Calu3 (cell line): ENCODE data around the gene BEST1. TPM values are rescaled to one million over a fixed set of nuclear protein-coding genes. Genes with fewer than 3 reads are reported as not detected.

Experiments used
- BruUV-seq: library from RNA; stranded (reverse); fragments of 400-500 nt; replicated peaks from 2 replicates; lab custom pipeline; 2021; lab: Mats Ljungman, UMichigan
- CTCF ChIA-PET: fragments of 300-600 bp; sonication (Branson Sonifier 250); formaldehyde crosslinking; loops from one replicate; lab custom pipeline; 2022; ENCODE audit warnings: antibody characterized with exemption; lab: Charles Lee
- DNase-seq: peaks from one replicate; pipeline ENCODE4 v3.0.0; 2022
- H3K27ac Mint-ChIP-seq: one replicate; pipeline ENCODE4 v1.8.0; 2022; ENCODE audit warnings: mixed read lengths; ENCODE audit not compliant: unreplicated experiment
- H3K27me3 Mint-ChIP-seq: one replicate; pipeline ENCODE4 v1.8.0; 2022; ENCODE audit warnings: mixed read lengths; ENCODE audit not compliant: unreplicated experiment
- H3K36me3 Mint-ChIP-seq: one replicate; pipeline ENCODE4 v1.8.0; 2022; ENCODE audit warnings: mild to moderate bottlenecking, moderate library complexity, mixed read lengths; ENCODE audit not compliant: insufficient read depth, unreplicated experiment
- H3K4me1 Mint-ChIP-seq: one replicate; pipeline ENCODE4 v1.8.0; 2022; ENCODE audit warnings: mild to moderate bottlenecking, low read depth, mixed read lengths; ENCODE audit not compliant: unreplicated experiment
- H3K4me3 Mint-ChIP-seq: one replicate; pipeline ENCODE4 v1.8.0; 2022; ENCODE audit warnings: mild to moderate bottlenecking, low read depth, moderate library complexity, mixed read lengths; ENCODE audit not compliant: unreplicated experiment
- H3K9me3 Mint-ChIP-seq: one replicate; pipeline ENCODE4 v1.8.0; 2022; ENCODE audit warnings: low read depth, mixed read lengths; ENCODE audit not compliant: unreplicated experiment
- CTCF ChIP-seq: fragments of 200-600 bp; IDR thresholded peaks from one replicate; pipeline ENCODE4 v1.8.0; 2022; ENCODE audit warnings: antibody characterized with exemption; ENCODE audit not compliant: unreplicated experiment
- intact Hi-C: fragments of 100-400 bp; cut with micrococcal nuclease; formaldehyde crosslinking; loops from one replicate; pipeline ENCODE4 v1.10.0; 2022; ENCODE audit not compliant: unreplicated experiment
- total RNA-seq: library from RNA; stranded (reverse); gene quantifications from 2 replicates; pipeline ENCODE4 v1.2.3, GENCODE V29; 2022

Gene BEST1
- total RNA-seq, 1 experiment from 2014 or later = 1.1 TPM

GRCh38 chr11:61954106-61954850 lies 4.1 kb downstream of the BEST1 start:
- Mint-ChIP-seq H3K9me3 (no peaks in the 10 kb centered on the region), H3K27ac (no peak overlapping the region), H3K4me1 (peaks cover 17% of the 10 kb centered on the region), H3K36me3 (peaks cover 14% of the 10 kb centered on the region), H3K4me3 (no peak overlapping the region), H3K27me3 (no peaks in the 10 kb centered on the region)
- CTCF ChIA-PET = interaction anchor here (0.6 to 0.7 kb wide), 3 partner anchors 10 to 157 kb away, joined by 3 to 4 read pairs (median 4); no protein-coding TSS in a partner anchor
- no peak for DNase-seq
- intact Hi-C loops = no loop called here
- no TSS peak for BruUV-seq
- TF ChIP-seq CTCF = no peak

DNA sequence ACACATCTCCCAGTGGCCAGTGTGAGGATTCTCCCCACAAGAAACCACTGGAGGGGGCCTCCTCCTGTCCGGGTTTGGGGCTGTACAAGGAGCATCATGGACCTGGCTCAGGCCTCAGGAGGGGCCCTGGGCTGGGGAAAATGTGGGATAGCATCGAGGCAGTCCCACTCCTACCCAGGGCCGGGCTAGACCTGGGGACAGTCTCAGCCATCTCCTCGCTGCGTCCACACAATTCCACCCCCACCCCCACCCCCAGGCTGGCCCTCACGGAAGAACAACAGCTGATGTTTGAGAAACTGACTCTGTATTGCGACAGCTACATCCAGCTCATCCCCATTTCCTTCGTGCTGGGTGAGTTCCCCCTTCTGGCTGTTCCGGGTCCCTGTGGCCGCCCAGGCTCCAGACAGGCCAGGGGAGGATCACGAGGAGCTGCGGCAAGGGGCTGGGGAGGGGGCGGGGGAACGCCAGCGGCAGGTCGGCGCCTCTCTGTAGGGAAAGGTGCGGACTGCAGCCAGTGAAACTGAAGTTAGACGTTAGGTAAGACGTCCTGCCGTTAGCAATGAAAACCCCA lies 4.8 kb downstream of the BEST1 start:
- CTCF ChIA-PET = interaction anchor here (0.6 to 0.7 kb wide), 4 partner anchors 11 to 157 kb away, joined by 3 to 4 read pairs (median 4); no protein-coding TSS in a partner anchor
- no peak for TF ChIP-seq CTCF
- H3K4me1 Mint-ChIP-seq = peaks cover 14% of the 10 kb centered on the region
- no peak overlapping the region for H3K4me3 Mint-ChIP-seq
- H3K27ac Mint-ChIP-seq = no peak overlapping the region
- no peaks in the 10 kb centered on the region for H3K27me3 Mint-ChIP-seq
- H3K36me3 Mint-ChIP-seq = peaks cover 7% of the 10 kb centered on the region
- intact Hi-C loops = no loop called here
- H3K9me3 Mint-ChIP-seq = no peaks in the 10 kb centered on the region
- BruUV-seq = no TSS peak
- no peak for DNase-seq

GRCh38 chr11:61955422-61956135 lies 5.4 kb downstream of the BEST1 start:
- no TSS peak for BruUV-seq
- CTCF ChIA-PET = interaction anchor here (0.6 kb wide), 1 partner anchor 56 kb away, joined by 4 read pairs; no protein-coding TSS in a partner anchor

More at GRCh38 chr11:61955422-61956135, 5.4 kb downstream of the BEST1 start:
- intact Hi-C loops = no loop called here
- no peak for DNase-seq
- Mint-ChIP-seq H3K4me3 (no peak overlapping the region), H3K27ac (no peak overlapping the region), H3K27me3 (no peaks in the 10 kb centered on the region), H3K9me3 (no peaks in the 10 kb centered on the region), H3K36me3 (peaks cover 10% of the 10 kb centered on the region), H3K4me1 (peaks cover 14% of the 10 kb centered on the region)
- TF ChIP-seq CTCF = no peak
